Cardiac fibroblast (primary cell): ENCODE data around the gene KIAA1217.
A peak's percentile ranks its signal among the peaks of the same experiment; 100 is the strongest.

Experiments
- DNase-seq, 2 donors: peaks; one replicate each; pipeline versions ENCODE4 v3.0.0 to v3.0.0-alpha.2; 2010; ENCODE audit warnings: low read depth in 2 of 2
- H3K4me3 ChIP-seq, 2 donors: replicated peaks in 1 of 2; 1 replicate in 1 of 2; 2 replicates in 1 of 2; pipeline ENCODE4 v1.5.1; 2011; ENCODE audit warnings: low read depth in 2 of 2, low read length in 2 of 2, mild to moderate bottlenecking in 2 of 2, moderate library complexity in 1 of 2
- CTCF ChIP-seq: IDR thresholded peaks from one replicate; pipeline ENCODE4 v1.5.1; 2011; ENCODE audit warnings: low read depth, mild to moderate bottlenecking, low read length, inconsistent platforms

Gene KIAA1217

DNA sequence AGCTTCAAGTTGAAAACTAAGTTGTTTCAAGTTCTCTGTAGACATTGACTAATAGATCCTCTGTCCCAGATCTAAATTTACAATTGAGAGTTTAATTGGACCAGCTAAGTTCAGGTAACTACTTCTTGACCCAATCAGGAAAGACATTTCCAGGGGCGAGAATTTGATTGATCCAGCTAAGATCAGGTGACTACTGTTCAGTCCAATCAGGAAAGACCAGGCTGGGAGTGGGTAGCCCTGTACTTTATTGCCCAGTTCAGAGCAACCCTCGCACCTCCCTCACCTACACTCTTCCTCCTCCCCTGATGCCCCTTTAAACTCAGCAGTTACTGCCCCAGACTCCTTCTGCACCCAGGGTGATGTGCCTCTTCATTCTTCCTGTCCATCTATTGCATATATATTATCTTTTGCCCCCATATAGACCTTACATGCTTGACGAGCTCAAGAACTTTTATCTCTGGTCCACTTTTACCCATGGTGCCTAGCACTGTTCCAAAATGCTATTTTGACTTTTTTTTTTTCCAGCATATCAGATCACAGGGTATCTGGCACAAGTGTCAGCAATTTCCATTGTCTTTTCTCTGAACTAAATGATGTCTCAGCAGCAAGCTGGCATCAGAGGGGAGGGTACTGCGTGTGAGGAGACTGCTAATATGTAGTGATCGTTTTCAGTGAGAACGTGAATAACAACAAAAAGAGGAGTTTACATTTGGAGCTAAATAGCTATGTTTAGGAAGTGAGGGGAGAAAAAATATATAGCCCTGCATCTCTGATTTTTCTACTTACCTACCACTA lies 169.4 kb downstream of the KIAA1217 start:
- H3K4me3 ChIP-seq: no peak overlapping the region
- DNase-seq: no peak
- TF ChIP-seq CTCF: no peak

DNA sequence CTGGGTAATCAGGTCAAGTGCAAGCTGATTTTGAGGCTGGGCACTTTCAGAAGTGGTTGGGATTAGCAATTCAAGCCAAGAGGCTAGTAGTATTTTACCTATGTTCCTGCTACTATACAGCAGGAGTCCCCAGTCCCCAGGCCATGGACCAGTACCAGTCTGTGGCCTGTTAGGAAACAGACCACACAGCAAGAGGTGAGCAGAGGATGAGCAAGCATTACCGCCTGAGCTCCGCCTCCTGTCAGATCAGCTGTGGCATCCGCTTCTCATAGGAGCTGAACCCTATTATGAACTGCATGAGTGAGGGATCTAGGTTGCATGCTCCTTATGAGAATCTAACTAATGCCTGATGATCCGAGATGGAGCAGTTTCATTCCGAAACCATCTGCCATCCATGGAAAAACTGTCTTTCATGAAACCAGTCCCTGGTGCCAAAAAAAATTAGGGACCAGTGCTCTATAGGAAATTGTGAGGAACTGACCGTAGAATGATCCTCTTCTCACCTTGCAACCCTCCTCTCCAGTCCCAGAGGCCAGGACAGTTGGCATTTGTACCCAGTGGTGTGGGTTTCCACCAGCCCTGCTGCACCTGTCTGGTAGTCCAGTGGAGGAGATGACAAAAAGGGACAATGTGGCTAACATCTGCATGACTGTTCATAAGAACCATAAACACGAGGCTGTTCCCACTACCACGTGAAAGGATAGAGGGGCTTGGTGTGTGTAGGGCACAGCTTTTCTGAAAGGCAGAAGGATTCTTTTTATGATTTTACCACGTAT lies 172.5 kb downstream of the KIAA1217 start:
- H3K4me3 ChIP-seq: no peak overlapping the region
- no peak for TF ChIP-seq CTCF
- no peak for DNase-seq

GRCh38 chr10:24382045-24382444 lies 173.1 kb downstream of the KIAA1217 start:
- no peak overlapping the region for H3K4me3 ChIP-seq
- no peak for TF ChIP-seq CTCF
- no peak for DNase-seq

DNA sequence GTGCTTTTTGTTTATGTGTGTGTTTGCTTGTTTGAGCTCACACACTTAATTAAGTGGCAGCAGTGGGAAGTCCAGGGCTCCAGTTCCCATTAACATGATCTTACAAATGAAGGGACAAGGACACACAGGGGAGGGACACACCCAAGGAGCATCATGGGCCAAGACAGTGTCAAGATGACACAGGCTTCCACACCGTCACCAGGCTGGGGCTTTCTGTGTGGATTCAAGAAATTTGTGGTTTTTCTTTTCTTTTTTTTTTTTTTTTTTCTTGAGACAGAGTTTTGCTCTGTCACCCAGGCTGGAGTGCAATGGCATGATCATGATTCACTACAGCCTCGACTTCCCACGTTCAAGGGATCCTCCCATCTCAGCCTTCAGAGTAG lies 173.6 kb downstream of the KIAA1217 start:
- no peak for TF ChIP-seq CTCF
- no peak overlapping the region for H3K4me3 ChIP-seq
- peak in 1 of 2 donors; percentile 40 for DNase-seq

DNA sequence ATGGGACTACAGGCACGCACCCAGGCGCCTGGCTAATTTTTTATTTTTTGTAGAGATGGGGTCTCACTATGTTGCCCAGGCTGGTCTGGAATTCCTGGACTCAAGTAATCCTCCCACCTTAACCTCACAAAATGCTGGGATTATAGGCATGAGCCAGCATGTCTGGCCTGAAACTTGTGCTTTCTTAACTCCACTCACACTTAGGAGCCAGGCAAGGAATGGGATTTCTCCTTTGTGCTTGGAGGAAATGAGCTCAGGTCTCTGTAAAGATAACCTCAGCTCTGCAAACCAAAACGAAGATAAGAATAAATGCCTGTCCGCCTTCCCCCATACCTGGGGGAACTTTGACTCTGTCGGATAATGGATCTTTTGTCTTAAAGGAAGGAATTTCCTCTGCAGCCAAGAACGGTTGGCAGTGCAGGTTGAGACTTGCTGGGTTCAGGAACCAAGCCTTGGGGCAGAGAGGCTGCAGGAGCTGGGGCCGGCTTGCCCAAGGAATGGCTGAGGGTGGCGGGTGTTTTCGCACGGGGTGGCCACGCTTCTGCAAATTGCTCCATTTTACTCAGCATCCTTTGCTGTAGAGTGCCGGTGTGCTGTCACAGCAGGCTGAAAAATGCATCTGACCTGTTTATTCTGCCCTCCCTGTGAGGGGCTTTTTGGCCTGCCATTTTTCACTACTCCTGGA lies 174.2 kb downstream of the KIAA1217 start:
- H3K4me3 ChIP-seq: no peak overlapping the region
- DNase-seq: peak; percentile 14 to 21
- no peak for TF ChIP-seq CTCF

DNA sequence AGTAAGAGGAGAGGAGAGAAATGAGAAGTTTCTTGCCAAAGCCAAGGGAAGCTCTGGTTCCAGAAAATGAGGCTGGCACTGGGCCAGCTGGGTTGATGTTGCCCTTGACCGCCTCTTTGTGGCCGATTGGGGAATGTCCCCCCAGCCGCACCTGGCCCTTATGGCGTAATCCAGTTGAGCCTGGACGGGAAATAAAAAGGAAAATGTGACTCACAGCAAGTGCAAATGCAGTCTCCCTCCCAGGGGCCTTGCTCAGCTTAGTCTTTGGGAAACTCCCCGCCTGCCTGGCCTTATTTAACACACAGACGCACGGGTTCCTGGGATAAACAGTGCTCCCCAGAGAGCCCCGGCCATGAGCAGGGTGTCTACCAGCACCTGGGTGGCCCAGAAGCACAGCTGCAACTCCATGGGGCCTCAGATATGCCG lies 174.8 kb downstream of the KIAA1217 start:
- DNase-seq: peak; percentile 96 to 100
- peak; percentile 66 for TF ChIP-seq CTCF
- no peak overlapping the region for H3K4me3 ChIP-seq
